Peyer's patch (tissue), 4 donors: ENCODE data around the gene CYTH2. TPM values are rescaled to one million over a fixed set of nuclear protein-coding genes. Genes with fewer than 3 reads are reported as not detected.

Experiments used
- DNase-seq, 3 donors: peaks; one replicate each; pipeline ENCODE4 v3.0.0-alpha.2; 2017 to 2019
- H3K27ac ChIP-seq, 4 donors: fragments of 200-600 bp; sonication (generic); one replicate each; pipeline ENCODE4 v1.5.1; 2016 to 2019
- H3K27me3 ChIP-seq, 2 donors: fragments of 200-600 bp; sonication (generic); one replicate each; pipeline ENCODE4 v1.5.1; 2019
- H3K36me3 ChIP-seq, 3 donors: fragments of 200-600 bp; sonication (generic); one replicate each; pipeline ENCODE4 v1.5.1; 2016 to 2019
- H3K4me1 ChIP-seq, 4 donors: fragments of 200-600 bp; sonication (generic); one replicate each; pipeline ENCODE4 v1.5.1; 2016 to 2019
- H3K4me3 ChIP-seq, 4 donors: fragments of 200-600 bp; sonication (generic); 1 replicate in 3 of 4; 2 replicates in 1 of 4; pipeline ENCODE4 v1.5.1; 2016 to 2019; ENCODE audit warnings: mild to moderate bottlenecking in 1 of 4
- H3K9me3 ChIP-seq, 4 donors: fragments of 200-600 bp; sonication (generic); one replicate each; pipeline ENCODE4 v1.5.1; 2016 to 2019; ENCODE audit warnings: mild to moderate bottlenecking in 1 of 4
- CTCF ChIP-seq, 6 experiments: fragments of 450-650 bp in 4 of 6; fragments of 200-600 bp in 2 of 6; sonication (generic) in 1 of 6; IDR thresholded peaks; one replicate each; pipeline ENCODE4 v1.5.1; 2017 to 2019; ENCODE audit warnings: antibody characterized with exemption in 6 of 6, mild to moderate bottlenecking in 3 of 6, moderate library complexity in 1 of 6
- POLR2A ChIP-seq, 2 donors: fragments of 450-650 bp; IDR thresholded peaks; one replicate each; pipeline ENCODE4 v1.5.1; 2017; ENCODE audit warnings: antibody characterized with exemption in 2 of 2, mild to moderate bottlenecking in 2 of 2, moderate library complexity in 2 of 2
- total RNA-seq, 4 donors: library from RNA; depleted of rRNA; stranded (reverse); fragments of >200 nt; gene quantifications; one replicate each; pipeline ENCODE4 v1.1.0, GENCODE V29; 2016

CYTH2 gene
- total RNA-seq, 4 donors from 2014 or later = 64.5 to 160 (median 76.9) TPM

DNA sequence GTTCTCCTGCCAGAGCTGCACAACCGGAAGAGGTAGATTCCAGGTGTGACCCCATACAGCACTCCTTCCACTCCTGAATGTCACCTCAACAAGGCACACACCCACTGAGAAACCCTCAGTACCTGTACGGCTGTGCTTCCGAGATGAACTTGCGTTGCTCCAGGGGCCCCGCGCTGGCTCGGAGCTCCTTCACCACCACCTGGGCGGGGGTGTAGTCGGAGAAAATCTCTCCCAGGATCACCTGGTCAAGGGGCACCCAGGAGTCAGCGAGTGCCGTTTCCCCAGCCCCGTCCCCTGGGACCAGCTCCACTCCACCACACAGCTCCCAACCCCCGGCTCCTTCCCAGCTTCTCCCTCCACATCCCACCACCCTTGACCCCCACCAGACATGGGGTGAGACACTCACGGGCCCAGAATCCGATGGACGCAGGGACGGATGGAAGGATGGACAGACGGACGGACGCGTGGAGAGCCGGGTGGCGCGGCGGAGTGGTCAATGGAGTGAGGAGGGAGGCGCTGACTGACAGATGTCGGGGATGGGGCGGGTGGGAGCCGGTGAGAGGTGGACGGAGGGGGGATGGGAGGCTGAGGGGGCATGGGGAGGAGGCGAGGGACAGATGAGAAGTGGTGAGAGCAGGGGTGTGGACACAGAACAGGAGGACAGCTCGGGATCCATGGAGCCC, 39.7 kb downstream of the CYTH2 start:
- Histone ChIP-seq H3K27me3 (peaks cover 0 to 9% of the 10 kb centered on the region in 2 donors), H3K9me3 (no peaks in the 10 kb centered on the region), H3K27ac (no peak overlapping the region), H3K36me3 (no peaks in the 10 kb centered on the region), H3K4me3 (no peak overlapping the region), H3K4me1 (peaks cover 0 to 25% (median 7%) of the 10 kb centered on the region in 4 donors)
- DNase-seq = no peak
- TF ChIP-seq CTCF (IDR thresholded peaks at IDR 0.05) (no peak), POLR2A (IDR thresholded peaks at IDR 0.05) (no peak)

DNA sequence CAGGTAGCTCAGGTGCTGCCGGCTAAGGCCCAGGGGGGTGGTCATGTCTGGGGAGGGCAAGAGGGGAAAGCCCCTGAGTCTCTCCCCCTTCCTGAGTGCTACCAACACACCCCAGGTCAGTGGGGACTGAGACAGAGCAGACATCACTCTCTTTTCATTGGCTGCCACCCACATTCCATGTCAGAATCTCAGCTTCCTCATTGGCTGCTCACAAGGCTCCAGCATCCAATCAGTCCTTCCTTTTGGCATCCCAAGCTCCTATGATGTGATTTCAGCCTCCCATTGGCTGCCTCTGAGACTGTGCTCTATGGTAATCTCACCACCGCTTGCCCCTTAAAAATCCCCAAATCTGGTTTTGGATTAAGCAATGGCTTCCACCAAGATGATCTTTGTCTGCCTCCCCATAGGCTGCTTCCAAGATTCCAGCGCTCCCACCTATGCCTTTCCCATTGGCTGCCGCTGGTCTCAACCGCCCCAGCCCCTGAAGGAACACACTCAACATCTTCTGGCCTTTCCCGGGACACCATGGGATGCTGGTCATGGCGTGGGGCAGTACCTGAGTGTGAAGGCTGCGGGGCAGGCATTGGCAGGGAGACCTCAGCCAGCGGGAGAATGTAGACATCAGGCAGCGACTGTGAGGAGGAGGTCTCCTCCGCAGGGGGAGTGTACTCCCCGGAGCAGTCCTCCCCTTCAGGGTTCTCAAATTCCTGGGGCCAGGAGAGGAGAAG, 40.5 kb downstream of the CYTH2 start:
- TF ChIP-seq CTCF (IDR thresholded peaks at IDR 0.05) (no peak), POLR2A (IDR thresholded peaks at IDR 0.05) (no peak)
- no peak for DNase-seq

GRCh38 chr19:48510421-48511268, 41.5 kb downstream of the CYTH2 start:
- peak overlapping the region in 3 of 4 donors; percentile 31 to 42 (median 39) for H3K4me3 ChIP-seq
- H3K27me3 ChIP-seq = peaks cover 0 to 9% of the 10 kb centered on the region in 2 donors
- H3K27ac ChIP-seq = peak overlapping the region in 1 of 4 donors; percentile 64
- no peaks in the 10 kb centered on the region for H3K36me3 ChIP-seq
- H3K4me1 ChIP-seq = peaks cover 0 to 25% (median 7%) of the 10 kb centered on the region in 4 donors
- no peaks in the 10 kb centered on the region for H3K9me3 ChIP-seq
- TF ChIP-seq CTCF (IDR thresholded peaks at IDR 0.05) (no peak), POLR2A (IDR thresholded peaks at IDR 0.05) (no peak)
- DNase-seq = peak; percentile 71 to 85 (median 74)

More for the DNA sequence above, 40.5 kb downstream of the CYTH2 start:
- Histone ChIP-seq H3K36me3 (no peaks in the 10 kb centered on the region), H3K27ac (no peak overlapping the region), H3K27me3 (peaks cover 0 to 9% of the 10 kb centered on the region in 2 donors), H3K9me3 (no peaks in the 10 kb centered on the region), H3K4me3 (no peak overlapping the region), H3K4me1 (peaks cover 0 to 25% (median 7%) of the 10 kb centered on the region in 4 donors)

GRCh38 chr19:48511321-48511731, 42.2 kb downstream of the CYTH2 start:
- Histone ChIP-seq H3K4me1 (peaks cover 0 to 25% (median 7%) of the 10 kb centered on the region in 4 donors), H3K27ac (peak overlapping the region in 1 of 4 donors; percentile 64), H3K9me3 (no peaks in the 10 kb centered on the region), H3K36me3 (no peaks in the 10 kb centered on the region), H3K4me3 (peak overlapping the region; percentile 0 to 42 (median 35)), H3K27me3 (peaks cover 0 to 9% of the 10 kb centered on the region in 2 donors)
- no peak for DNase-seq
- TF ChIP-seq POLR2A (IDR thresholded peaks at IDR 0.05) (no peak), CTCF (IDR thresholded peaks at IDR 0.05) (no peak)

- Histone ChIP-seq H3K4me3 (peak within 1 kb of the TSS; percentile 0 to 42 (median 35)), H3K4me1 (peaks cover 0 to 25% (median 7%) of the 10 kb centered on the region in 4 donors), H3K27me3 (peaks cover 0 to 9% of the 10 kb centered on the region in 2 donors), H3K36me3 (no peaks in the 10 kb centered on the region), H3K9me3 (no peaks in the 10 kb centered on the region), H3K27ac (peak within 1 kb of the TSS in 1 of 4 donors; percentile 64)
- TF ChIP-seq CTCF (IDR thresholded peaks at IDR 0.05) (no peak), POLR2A (IDR thresholded peaks at IDR 0.05) (no peak)
- peak in 2 of 3 donors; percentile 77 to 85 for DNase-seq
Observed at GRCh38 chr19:48511800-48512503, 42.8 kb downstream of the CYTH2 start, which contains the start of gene LMTK3. TSS of gene LMTK3 (minus strand) at chr19:48511835. CDS start at chr19:48511576, 259 bp downstream.
